GM18519 (cell line): ENCODE data around the gene RCOR3.
"Not testable (repeated sequence)": the region's sequence is repeated elsewhere in the genome, so short reads cannot be mapped to it uniquely, and the experiment has no call there.

Source experiments
- ATAC-seq: cut with Tn5 transposase; IDR thresholded peaks from one replicate; pipeline ENCODE4 v1.9.1; 2021; ENCODE audit warnings: mild to moderate bottlenecking, moderate library complexity; ENCODE audit not compliant: unreplicated experiment, low FRiP score

Gene RCOR3

GRCh38 chr1:211337430-211338223, 78.5 kb downstream of the RCOR3 start:
- no peak for ATAC-seq

GRCh38 chr1:211338224-211338620, 79.1 kb downstream of the RCOR3 start:
- no peak for ATAC-seq

GRCh38 chr1:211339631-211340041, 80.5 kb downstream of the RCOR3 start:
- ATAC-seq: no peak

- no peak for ATAC-seq
Measured at GRCh38 chr1:211340622-211341507, 81.7 kb downstream of the RCOR3 start.

- ATAC-seq: no peak
Measured at GRCh38 chr1:211341999-211342398, 82.8 kb downstream of the RCOR3 start.

GRCh38 chr1:211343607-211344006, 84.4 kb downstream of the RCOR3 start:
- no peak for ATAC-seq

- ATAC-seq: no peak
Measured at GRCh38 chr1:211344152-211344618, 85.0 kb downstream of the RCOR3 start.

GRCh38 chr1:211345719-211346118, 86.6 kb downstream of the RCOR3 start:
- no peak for ATAC-seq

- no peak for ATAC-seq
Measured at GRCh38 chr1:211347077-211347844, 88.1 kb downstream of the RCOR3 start.

- ATAC-seq: no peak
Measured at GRCh38 chr1:211348547-211348946, 89.4 kb downstream of the RCOR3 start.

- no peak for ATAC-seq
Measured at GRCh38 chr1:211349741-211350140, 90.6 kb downstream of the RCOR3 start.

- ATAC-seq: not testable (repeated sequence)
Measured at GRCh38 chr1:211352055-211352454, 92.9 kb downstream of the RCOR3 start.

GRCh38 chr1:211352465-211352864, 93.3 kb downstream of the RCOR3 start:
- ATAC-seq: no peak

GRCh38 chr1:211352985-211353515, 93.9 kb downstream of the RCOR3 start:
- no peak for ATAC-seq

GRCh38 chr1:211353562-211354212, 94.5 kb downstream of the RCOR3 start:
- ATAC-seq: no peak

- no peak for ATAC-seq
Measured at GRCh38 chr1:211355873-211356272, 96.7 kb downstream of the RCOR3 start.

GRCh38 chr1:211356723-211357407, 97.7 kb downstream of the RCOR3 start:
- no peak for ATAC-seq

- no peak for ATAC-seq
Measured at GRCh38 chr1:211358685-211359084, 99.5 kb downstream of the RCOR3 start.

GRCh38 chr1:211359876-211360275, 100.7 kb downstream of the RCOR3 start:
- ATAC-seq: no peak
